ENCODE measurements around the gene EIF3L.

The EIF3L gene

GRCh38 chr22:37802310-37803194, 46.7 kb upstream of the EIF3L start:
- H3K4me2 ChIP-seq (ENCODE audit: low read length, poor library complexity, severe bottlenecking): peak overlapping the region; percentile 95
- H3K4me3 ChIP-seq (ENCODE audit: insufficient read depth in 1 of 2, low read depth in 1 of 2, low read length in 2 of 2): peak overlapping the region; percentile 79 to 82
- no peak overlapping the region for H2AK5ac ChIP-seq (ENCODE audit: low read length, severe bottlenecking)
- H3K4ac ChIP-seq (ENCODE audit: low read depth in 1 of 2, low read length in 2 of 2): peak overlapping the region; percentile 82 to 93
- peak overlapping the region; percentile 93 to 99 for H3K18ac ChIP-seq (ENCODE audit: low read depth in 1 of 2, low read length in 2 of 2)
- peak overlapping the region; percentile 97 for H2BK15ac ChIP-seq (ENCODE audit: low read depth, poor library complexity, severe bottlenecking)
- peak overlapping the region; percentile 92 for H4K91ac ChIP-seq (ENCODE audit: low read length)
- H2BK5ac ChIP-seq (ENCODE audit: low read depth, low read length, poor library complexity, severe bottlenecking): no peak overlapping the region
- H2BK12ac ChIP-seq (ENCODE audit: low read length in 2 of 2): peak overlapping the region in 1 of 2 experiments; percentile 49
- H3K27ac ChIP-seq (ENCODE audit: low read length, poor library complexity, severe bottlenecking): no peak overlapping the region
- peak overlapping the region; percentile 79 for H3K9ac ChIP-seq (ENCODE audit: low read length)
- H3K9me3 ChIP-seq (ENCODE audit: control insufficient read depth, low read length): no peaks in the 10 kb centered on the region
- H3K14ac ChIP-seq (ENCODE audit: low read length in 2 of 2): peak overlapping the region in 1 of 2 experiments; percentile 92
- no peaks in the 10 kb centered on the region for H3K36me3 ChIP-seq (ENCODE audit: control insufficient read depth in 1 of 2, insufficient read depth in 2 of 2, low read depth in 1 of 2, low read length in 2 of 2)
- H3K27me3 ChIP-seq (ENCODE audit: control insufficient read depth in 1 of 2, insufficient read depth in 1 of 2, low read length in 2 of 2): peaks cover 0 to 10% of the 10 kb centered on the region in 2 experiments
- H4K8ac ChIP-seq (ENCODE audit: low read length): peak overlapping the region; percentile 100
- peak; percentile 57 for DNase-seq
- peak overlapping the region in 1 of 2 experiments; percentile 42 for H3K23ac ChIP-seq (ENCODE audit: low read length in 2 of 2)
- peaks cover 9% of the 10 kb centered on the region for H3K79me1 ChIP-seq (replicated peaks; ENCODE audit: low read length, poor library complexity, severe bottlenecking)
- peak overlapping the region; percentile 95 for H2BK120ac ChIP-seq (ENCODE audit: low read depth, low read length)
- H2AFZ ChIP-seq (ENCODE audit: low read depth, low read length): peak overlapping the region; percentile 79
- peaks cover 34% of the 10 kb centered on the region for H3K4me1 ChIP-seq (ENCODE audit: control insufficient read depth, insufficient read depth, low read depth, low read length)
- WGBS: 2% methylated on average over 38 of the region's 63 CpGs

GRCh38 chr22:37803195-37803638, 46.0 kb upstream of the EIF3L start:
- Histone ChIP-seq H4K8ac (ENCODE audit: low read length) (peak overlapping the region; percentile 4), H2BK5ac (ENCODE audit: low read depth, low read length, poor library complexity, severe bottlenecking) (no peak overlapping the region), H3K4me1 (ENCODE audit: control insufficient read depth, insufficient read depth, low read depth, low read length) (peaks cover 37% of the 10 kb centered on the region), H3K79me1 (replicated peaks; ENCODE audit: low read length, poor library complexity, severe bottlenecking) (peaks cover 9% of the 10 kb centered on the region), H4K91ac (ENCODE audit: low read length) (no peak overlapping the region), H3K4me2 (ENCODE audit: low read length, poor library complexity, severe bottlenecking) (peak overlapping the region; percentile 95), H3K14ac (ENCODE audit: low read length in 2 of 2) (no peak overlapping the region), H3K27ac (ENCODE audit: low read length, poor library complexity, severe bottlenecking) (no peak overlapping the region), H3K27me3 (ENCODE audit: control insufficient read depth in 1 of 2, insufficient read depth in 1 of 2, low read length in 2 of 2) (peaks cover 0 to 10% of the 10 kb centered on the region in 2 experiments), H2BK12ac (ENCODE audit: low read length in 2 of 2) (no peak overlapping the region), H2BK120ac (ENCODE audit: low read depth, low read length) (peak overlapping the region; percentile 54), H3K36me3 (ENCODE audit: control insufficient read depth in 1 of 2, insufficient read depth in 2 of 2, low read depth in 1 of 2, low read length in 2 of 2) (no peaks in the 10 kb centered on the region), H2AK5ac (ENCODE audit: low read length, severe bottlenecking) (peak overlapping the region; percentile 53), H3K23ac (ENCODE audit: low read length in 2 of 2) (no peak overlapping the region), H2AFZ (ENCODE audit: low read depth, low read length) (no peak overlapping the region), H3K9me3 (ENCODE audit: control insufficient read depth, low read length) (no peaks in the 10 kb centered on the region), H3K9ac (ENCODE audit: low read length) (peak overlapping the region; percentile 79), H3K4ac (ENCODE audit: low read depth in 1 of 2, low read length in 2 of 2) (peak overlapping the region in 1 of 2 experiments; percentile 93), H3K4me3 (ENCODE audit: insufficient read depth in 1 of 2, low read depth in 1 of 2, low read length in 2 of 2) (peak overlapping the region in 1 of 2 experiments; percentile 82), H3K18ac (ENCODE audit: low read depth in 1 of 2, low read length in 2 of 2) (peak overlapping the region; percentile 30 to 60), H2BK15ac (ENCODE audit: low read depth, poor library complexity, severe bottlenecking) (no peak overlapping the region)
- 13% methylated on average over 16 of the region's 16 CpGs for WGBS
- no peak for DNase-seq

GRCh38 chr22:37803639-37804351, 45.4 kb upstream of the EIF3L start:
- Histone ChIP-seq H3K14ac (ENCODE audit: low read length in 2 of 2) (no peak overlapping the region), H2AFZ (ENCODE audit: low read depth, low read length) (peak overlapping the region; percentile 15), H2BK15ac (ENCODE audit: low read depth, poor library complexity, severe bottlenecking) (peak overlapping the region; percentile 29), H3K9me3 (ENCODE audit: control insufficient read depth, low read length) (no peaks in the 10 kb centered on the region), H3K18ac (ENCODE audit: low read depth in 1 of 2, low read length in 2 of 2) (peak overlapping the region in 1 of 2 experiments; percentile 98), H3K27me3 (ENCODE audit: control insufficient read depth in 1 of 2, insufficient read depth in 1 of 2, low read length in 2 of 2) (peaks cover 0 to 10% of the 10 kb centered on the region in 2 experiments), H3K27ac (ENCODE audit: low read length, poor library complexity, severe bottlenecking) (no peak overlapping the region), H3K4ac (ENCODE audit: low read depth in 1 of 2, low read length in 2 of 2) (peak overlapping the region in 1 of 2 experiments; percentile 97), H4K8ac (ENCODE audit: low read length) (peak overlapping the region; percentile 99), H3K4me2 (ENCODE audit: low read length, poor library complexity, severe bottlenecking) (no peak overlapping the region), H3K4me1 (ENCODE audit: control insufficient read depth, insufficient read depth, low read depth, low read length) (peaks cover 37% of the 10 kb centered on the region), H2BK5ac (ENCODE audit: low read depth, low read length, poor library complexity, severe bottlenecking) (no peak overlapping the region), H3K79me1 (replicated peaks; ENCODE audit: low read length, poor library complexity, severe bottlenecking) (peaks cover 9% of the 10 kb centered on the region), H3K36me3 (ENCODE audit: control insufficient read depth in 1 of 2, insufficient read depth in 2 of 2, low read depth in 1 of 2, low read length in 2 of 2) (no peaks in the 10 kb centered on the region), H4K91ac (ENCODE audit: low read length) (peak overlapping the region; percentile 47), H3K9ac (ENCODE audit: low read length) (peak overlapping the region; percentile 91), H2BK120ac (ENCODE audit: low read depth, low read length) (peak overlapping the region; percentile 54), H2BK12ac (ENCODE audit: low read length in 2 of 2) (peak overlapping the region in 1 of 2 experiments; percentile 54), H2AK5ac (ENCODE audit: low read length, severe bottlenecking) (peak overlapping the region; percentile 53), H3K4me3 (ENCODE audit: insufficient read depth in 1 of 2, low read depth in 1 of 2, low read length in 2 of 2) (peak overlapping the region in 1 of 2 experiments; percentile 94), H3K23ac (ENCODE audit: low read length in 2 of 2) (peak overlapping the region in 1 of 2 experiments; percentile 47)
- DNase-seq: no peak
- 40% methylated on average over 32 of the region's 34 CpGs for WGBS
